GM19193 (cell line): ENCODE data around the gene CSF2.

Experiments
- POLR2A ChIP-seq: IDR thresholded peaks from 4 replicates; pipeline ENCODE4 v1.6.1; 2011; ENCODE audit not compliant: insufficient read depth, insufficient read length; ENCODE audit errors: extremely low read depth

Gene CSF2

DNA sequence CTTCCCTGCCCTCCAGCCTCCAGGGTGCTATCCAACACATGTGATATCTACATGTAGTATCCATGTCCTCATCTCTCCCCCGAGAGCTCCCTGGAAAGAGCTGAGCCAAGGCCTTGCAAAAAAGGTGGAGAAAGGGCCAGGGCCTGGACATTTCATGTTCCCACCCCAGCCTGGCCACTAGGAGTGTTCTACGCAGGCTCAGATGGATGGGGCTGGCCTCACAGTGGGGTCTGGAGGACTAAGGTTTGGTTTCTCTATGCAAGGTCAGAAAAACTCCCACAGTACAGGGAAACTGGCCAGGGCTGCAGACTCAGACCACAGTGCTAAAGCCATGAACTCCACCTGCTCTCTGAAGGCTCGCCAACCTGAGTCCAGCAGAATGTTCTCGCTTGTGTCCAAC lies 1.5 kb upstream of the CSF2 start:
- no peak for TF ChIP-seq POLR2A

DNA sequence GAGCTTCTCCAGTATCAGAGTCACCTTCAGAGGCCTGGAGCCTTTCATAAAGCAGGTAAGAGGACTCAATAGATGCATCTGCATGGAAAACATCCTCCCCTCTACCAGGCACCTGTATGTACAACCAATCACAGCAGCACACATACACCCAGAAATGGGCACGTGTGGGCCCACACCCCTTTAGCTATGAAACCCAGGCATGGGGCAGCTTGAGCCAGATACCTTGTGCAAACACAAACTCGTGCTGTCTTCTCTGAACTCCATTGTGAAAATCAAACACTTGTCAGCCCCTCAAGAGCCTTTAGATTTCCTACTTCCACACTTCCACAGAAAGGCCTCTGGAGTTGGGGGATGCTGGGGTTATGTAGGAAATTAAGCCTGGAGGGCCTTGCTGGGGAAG lies 1.1 kb upstream of the CSF2 start:
- no peak for TF ChIP-seq POLR2A

DNA sequence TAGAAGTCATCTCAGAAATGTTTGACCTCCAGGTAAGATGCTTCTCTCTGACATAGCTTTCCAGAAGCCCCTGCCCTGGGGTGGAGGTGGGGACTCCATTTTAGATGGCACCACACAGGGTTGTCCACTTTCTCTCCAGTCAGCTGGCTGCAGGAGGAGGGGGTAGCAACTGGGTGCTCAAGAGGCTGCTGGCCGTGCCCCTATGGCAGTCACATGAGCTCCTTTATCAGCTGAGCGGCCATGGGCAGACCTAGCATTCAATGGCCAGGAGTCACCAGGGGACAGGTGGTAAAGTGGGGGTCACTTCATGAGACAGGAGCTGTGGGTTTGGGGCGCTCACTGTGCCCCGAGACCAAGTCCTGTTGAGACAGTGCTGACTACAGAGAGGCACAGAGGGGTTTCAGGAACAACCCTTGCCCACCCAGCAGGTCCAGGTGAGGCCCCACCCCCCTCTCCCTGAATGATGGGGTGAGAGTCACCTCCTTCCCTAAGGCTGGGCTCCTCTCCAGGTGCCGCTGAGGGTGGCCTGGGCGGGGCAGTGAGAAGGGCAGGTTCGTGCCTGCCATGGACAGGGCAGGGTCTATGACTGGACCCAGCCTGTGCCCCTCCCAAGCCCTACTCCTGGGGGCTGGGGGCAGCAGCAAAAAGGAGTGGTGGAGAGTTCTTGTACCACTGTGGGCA lies 642 bp downstream of the CSF2 start:
- no peak for TF ChIP-seq POLR2A

DNA sequence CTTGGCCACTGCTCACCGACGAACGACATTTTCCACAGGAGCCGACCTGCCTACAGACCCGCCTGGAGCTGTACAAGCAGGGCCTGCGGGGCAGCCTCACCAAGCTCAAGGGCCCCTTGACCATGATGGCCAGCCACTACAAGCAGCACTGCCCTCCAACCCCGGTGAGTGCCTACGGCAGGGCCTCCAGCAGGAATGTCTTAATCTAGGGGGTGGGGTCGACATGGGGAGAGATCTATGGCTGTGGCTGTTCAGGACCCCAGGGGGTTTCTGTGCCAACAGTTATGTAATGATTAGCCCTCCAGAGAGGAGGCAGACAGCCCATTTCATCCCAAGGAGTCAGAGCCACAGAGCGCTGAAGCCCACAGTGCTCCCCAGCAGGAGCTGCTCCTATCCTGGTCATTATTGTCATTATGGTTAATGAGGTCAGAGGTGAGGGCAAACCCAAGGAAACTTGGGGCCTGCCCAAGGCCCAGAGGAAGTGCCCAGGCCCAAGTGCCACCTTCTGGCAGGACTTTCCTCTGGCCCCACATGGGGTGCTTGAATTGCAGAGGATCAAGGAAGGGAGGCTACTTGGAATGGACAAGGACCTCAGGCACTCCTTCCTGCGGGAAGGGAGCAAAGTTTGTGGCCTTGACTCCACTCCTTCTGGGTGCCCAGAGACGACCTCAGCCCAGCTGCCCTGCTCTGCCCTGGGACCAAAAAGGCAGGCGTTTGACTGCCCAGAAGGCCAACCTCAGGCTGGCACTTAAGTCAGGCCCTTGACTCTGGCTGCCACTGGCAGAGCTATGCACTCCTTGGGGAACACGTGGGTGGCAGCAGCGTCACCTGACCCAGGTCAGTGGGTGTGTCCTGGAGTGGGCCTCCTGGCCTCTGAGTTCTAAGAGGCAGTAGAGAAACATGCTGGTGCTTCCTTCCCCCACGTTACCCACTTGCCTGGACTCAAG lies 1.5 kb downstream of the CSF2 start:
- TF ChIP-seq POLR2A: no peak

DNA sequence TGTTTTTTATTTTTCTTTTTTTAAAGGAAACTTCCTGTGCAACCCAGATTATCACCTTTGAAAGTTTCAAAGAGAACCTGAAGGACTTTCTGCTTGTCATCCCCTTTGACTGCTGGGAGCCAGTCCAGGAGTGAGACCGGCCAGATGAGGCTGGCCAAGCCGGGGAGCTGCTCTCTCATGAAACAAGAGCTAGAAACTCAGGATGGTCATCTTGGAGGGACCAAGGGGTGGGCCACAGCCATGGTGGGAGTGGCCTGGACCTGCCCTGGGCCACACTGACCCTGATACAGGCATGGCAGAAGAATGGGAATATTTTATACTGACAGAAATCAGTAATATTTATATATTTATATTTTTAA lies 2.1 kb downstream of the CSF2 start:
- TF ChIP-seq POLR2A: no peak

DNA sequence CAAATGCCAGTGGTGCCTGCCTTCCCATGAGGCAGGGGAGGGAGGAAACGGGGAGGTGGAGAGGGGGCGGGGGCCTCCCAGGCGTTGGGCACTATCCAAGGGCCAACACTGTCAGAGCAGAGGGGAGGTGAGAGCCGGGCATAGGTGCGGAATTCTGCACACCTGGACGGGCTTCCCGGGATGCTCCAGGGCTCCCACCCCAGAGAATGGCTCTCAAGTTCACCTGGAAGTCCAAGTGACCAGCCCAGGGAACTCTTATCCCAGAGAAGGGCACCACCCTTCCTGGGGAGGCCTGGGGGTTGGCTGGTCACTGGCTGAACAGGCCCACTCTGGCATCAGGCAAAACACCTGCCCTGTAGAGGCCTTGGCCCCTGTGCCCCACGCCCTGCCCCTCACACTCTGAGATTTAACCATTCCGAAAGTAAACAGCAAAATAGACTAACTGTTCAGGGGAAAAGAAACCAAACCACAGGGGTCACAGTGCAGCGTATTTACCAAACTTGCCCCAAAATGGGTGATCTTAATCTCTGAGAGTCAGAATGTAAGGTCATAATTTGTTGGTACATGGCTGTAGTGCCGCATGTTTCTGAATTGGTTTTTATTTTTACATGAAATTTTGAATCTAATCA lies 2.7 kb downstream of the CSF2 start:
- TF ChIP-seq POLR2A: no peak

DNA sequence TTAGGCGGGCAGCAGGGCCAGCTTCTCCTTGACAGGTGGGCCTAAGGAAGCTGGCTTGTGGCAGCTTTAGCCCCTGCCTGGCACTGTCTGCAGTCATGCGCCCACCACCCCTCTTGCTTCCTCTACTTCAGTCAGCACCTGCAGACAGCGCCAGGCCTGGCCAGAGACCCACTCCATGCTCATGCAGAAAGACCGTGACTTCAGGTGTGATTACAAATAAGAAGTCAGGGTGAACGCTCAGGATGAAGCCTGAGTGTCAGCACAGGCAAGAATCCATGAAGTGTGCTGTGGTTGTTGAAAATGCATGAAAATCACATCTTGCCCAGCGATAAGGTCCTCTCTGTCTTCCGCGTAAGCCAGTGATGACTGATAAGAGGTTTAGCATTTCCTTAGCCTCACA lies 3.4 kb downstream of the CSF2 start:
- TF ChIP-seq POLR2A: no peak

DNA sequence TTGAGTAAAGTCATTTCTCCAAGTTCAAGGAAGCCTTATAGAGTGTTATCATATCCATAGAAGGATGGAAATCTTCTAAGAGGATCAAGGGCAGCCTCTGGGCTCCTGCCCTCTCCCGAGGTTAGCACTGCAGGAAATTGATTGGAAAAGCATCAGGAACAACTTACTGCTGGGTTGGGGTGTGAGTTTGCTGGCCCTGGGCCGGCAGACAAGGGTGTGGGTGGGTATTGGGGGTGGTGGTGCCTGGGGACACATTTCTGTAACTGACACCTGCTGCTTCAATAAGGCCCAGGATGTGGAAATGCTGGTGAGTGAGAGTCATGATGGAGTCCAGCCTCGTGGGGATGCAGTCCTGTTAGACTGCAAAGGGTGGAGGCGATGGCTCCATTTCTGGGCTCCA lies 5.5 kb downstream of the CSF2 start:
- TF ChIP-seq POLR2A: no peak

DNA sequence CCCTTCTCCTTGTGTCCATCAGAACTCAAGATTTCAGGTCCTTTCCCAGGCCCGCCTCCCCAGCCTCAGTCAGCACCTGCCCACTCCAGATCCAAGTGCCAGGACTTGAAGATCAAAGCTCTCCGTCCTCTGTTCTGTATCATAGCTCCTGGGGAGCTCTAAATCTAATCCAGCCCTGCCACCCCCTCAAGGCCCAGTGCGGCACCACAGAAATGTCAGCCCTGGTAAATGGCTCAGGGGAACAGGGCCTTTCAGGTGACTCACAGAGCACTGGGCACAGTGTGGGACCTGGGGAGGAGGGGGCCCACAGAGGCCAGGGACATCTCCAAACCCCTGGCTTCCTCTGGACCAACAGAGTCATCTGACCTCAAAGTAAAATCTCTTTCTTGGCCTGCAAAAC lies 6.0 kb downstream of the CSF2 start:
- no peak for TF ChIP-seq POLR2A

DNA sequence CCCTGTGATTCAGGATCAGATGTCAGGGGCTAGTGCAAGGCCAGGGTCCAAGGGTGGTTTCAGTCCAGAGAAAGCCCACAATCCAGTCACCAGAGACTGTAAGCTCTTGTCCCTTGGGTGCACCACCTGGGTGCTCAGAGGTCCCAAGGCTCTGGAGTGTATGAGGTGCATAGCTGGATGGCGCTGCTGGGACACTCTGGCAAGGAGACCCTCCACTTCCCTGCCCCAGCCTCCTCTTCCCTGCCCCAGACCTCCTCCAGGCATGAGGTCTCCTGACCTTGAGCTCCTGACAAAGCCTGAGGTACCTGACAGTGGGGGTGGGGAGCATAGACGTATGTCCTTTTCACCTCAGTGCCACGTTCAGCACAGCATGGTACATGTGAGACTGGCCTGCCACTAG lies 7.0 kb downstream of the CSF2 start:
- no peak for TF ChIP-seq POLR2A

DNA sequence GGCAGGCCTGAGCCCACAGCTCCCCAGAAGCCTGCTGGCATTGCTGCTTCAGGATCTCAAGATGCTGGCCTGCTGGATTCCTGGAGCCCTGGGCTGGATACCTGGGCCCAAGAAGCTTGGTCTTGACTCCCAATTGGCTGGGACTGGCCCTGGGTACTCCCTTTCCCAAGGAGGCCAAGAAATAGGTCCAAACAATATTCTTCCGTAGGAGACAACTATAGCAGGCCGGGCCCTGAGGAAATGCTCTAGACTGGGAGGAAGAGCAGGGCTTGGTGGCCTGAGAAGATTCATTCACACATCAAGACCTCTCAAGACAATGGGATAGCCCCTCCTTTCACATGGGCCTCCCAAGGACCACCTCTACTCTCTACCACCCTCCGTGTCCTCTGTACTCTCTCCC lies 7.9 kb downstream of the CSF2 start:
- TF ChIP-seq POLR2A: no peak

DNA sequence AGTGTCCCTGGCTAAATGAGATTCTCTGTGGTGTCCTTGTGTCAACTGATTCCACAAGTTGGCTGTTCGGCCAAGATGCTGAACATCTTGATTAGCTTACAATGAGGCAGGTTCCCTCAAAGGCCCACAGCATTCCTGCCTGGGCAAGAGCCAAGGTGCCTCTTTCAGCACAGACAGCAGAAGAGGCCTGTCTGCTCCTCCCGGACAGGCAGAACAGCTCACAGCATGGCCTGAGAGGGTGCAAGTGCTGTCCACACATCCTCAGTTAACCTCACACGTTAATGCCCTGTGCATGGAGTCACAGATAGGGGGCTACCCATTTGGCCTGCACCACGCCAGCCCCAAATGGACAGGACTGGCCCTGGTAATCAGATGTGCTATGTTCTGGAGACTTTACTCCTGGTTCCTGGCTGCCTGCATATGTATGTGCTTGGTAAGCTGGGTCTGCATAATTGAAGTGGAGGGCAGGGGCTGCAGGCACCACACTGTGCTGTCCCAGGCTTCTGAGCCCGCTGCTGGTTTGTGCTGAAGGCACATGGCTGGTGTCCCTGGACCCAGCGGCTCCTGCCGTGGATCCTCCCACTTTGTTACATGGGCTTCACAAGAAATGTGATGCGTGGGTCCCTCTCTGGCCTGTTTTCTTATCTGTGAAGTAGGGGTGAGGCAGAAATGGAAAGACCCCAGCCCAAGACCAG lies 8.9 kb downstream of the CSF2 start:
- TF ChIP-seq POLR2A: no peak

DNA sequence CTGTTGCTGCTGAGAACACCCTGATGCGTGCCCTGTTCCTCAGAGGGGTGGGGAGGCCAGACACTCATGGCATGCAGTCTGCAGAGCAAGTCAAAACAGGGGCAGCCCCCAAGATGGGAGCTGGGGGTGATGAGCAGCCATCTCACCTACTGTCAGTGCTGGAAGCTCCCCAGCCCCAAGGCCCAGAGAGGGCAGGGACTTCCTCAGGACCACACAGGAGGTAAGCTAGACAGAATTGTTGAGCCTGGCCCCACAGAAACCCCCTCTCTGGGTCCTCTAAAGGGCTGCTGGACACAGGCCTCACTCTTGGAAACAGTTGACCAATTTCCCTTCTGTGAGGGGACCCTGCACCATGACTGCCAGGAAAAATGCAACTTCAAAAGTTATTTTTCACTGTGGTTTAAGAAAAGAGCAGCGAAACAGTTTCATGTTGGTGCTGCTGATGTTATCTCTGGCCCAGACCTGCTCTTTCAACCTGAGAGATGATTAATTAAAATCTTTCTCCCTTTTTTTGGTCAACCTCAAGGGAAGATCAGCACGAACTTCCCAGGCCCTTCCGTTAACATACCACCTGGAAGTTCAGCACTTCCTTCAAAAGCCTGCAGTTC lies 9.6 kb downstream of the CSF2 start:
- no peak for TF ChIP-seq POLR2A

DNA sequence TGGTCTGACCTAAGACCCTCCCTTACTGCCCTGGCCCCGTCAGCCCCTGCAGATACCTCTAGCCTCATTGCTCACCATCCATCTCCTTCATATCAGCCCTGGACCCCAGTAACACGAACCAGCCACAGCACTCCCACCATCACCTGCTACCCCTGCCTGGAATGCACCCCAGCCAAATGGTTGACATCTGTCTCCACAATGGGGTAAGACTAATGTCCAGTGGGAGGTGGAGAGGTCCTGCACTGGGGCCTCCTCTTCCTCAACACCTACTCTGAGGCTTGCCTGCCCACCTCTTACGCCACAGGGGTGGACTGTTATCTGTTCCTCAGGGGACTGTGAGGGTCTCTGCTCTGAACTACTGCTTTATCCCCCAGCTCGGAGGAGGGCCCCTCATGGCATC lies 12.1 kb downstream of the CSF2 start:
- TF ChIP-seq POLR2A: no peak
